GM21367 (cell line): ENCODE measurements around the gene NR0B1.

Experiments
- ATAC-seq: cut with Tn5 transposase; IDR thresholded peaks from one replicate; pipeline ENCODE4 v1.9.1; 2021; ENCODE audit not compliant: unreplicated experiment

Gene NR0B1, protein sequence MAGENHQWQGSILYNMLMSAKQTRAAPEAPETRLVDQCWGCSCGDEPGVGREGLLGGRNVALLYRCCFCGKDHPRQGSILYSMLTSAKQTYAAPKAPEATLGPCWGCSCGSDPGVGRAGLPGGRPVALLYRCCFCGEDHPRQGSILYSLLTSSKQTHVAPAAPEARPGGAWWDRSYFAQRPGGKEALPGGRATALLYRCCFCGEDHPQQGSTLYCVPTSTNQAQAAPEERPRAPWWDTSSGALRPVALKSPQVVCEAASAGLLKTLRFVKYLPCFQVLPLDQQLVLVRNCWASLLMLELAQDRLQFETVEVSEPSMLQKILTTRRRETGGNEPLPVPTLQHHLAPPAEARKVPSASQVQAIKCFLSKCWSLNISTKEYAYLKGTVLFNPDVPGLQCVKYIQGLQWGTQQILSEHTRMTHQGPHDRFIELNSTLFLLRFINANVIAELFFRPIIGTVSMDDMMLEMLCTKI

DNA sequence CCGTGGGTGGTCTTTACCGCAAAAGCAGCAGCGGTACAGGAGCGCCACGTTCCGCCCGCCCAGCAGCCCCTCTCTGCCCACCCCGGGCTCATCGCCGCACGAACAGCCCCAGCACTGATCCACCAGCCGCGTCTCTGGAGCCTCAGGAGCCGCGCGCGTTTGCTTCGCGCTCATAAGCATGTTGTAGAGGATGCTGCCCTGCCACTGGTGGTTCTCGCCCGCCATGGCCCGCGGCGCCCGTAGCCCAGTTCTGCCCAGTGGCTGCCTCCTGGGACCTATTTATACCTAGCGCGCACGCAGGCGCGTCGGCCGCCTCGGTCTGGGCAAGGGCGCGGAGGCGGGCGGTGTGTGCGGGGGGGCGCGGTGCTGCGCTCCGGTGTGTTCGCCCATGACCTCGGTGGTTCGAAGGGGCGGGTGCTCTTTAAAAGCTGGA lies at the start of gene NR0B1:
TSS of gene NR0B1 (minus strand) at position 252 of the 433 bp plus-strand sequence. CDS start at position 225, 27 bp downstream.
- no peak for ATAC-seq

DNA sequence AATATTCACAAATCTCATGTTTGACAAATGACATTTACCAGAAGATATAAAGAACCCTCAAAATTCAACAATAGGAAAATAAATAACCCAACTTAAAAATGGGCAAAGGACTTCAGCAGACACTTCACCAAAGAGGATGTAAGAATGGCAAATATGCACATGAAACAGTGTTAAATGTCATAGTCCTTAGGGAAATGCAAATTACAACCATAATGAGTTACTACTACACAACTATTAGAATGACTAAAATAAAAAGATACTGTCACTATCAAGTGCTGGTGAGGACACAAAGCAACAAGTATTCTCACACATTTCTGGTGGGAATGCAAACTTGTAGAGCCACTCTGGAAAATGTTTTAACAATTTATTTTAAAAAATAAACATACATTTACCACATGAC lies 40.8 kb upstream of the NR0B1 start:
- no peak for ATAC-seq

DNA sequence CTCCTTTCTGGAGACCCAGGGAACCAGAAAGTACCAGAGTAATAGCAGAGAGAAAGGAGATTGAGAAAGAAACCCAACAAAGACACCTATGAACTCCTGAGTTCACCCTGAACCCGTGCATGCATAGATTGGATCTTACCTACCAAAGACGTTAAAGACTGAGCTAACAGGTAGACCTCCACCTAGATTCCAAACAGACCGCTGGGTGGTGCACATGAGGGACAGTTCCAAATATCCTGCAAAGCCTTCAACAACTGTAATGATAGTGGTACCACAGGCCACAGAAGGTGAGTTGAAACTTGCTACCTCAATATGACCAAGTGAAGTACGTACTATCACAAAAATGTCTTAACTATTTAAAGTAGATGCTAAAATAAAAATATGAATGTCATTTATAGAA lies 34.0 kb upstream of the NR0B1 start:
- ATAC-seq = no peak

DNA sequence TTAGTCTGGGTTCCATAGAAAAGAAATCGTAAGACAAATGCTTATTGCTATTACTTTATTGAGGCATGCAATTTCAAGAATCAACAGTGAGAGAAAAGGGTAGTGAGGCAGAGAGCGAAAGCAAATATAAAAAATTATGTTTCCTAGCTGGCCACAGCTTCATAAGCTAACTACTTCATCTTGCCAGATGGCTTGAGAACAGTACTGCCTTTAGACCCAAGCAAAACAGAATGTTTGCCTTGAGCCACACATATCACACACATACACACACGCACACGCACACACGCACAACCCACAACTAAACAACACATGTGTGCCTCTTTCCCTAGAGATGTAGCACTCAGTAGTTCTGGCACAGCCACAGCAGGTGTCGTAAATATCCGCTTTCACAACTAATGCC lies 31.6 kb upstream of the NR0B1 start:
- ATAC-seq = no peak

DNA sequence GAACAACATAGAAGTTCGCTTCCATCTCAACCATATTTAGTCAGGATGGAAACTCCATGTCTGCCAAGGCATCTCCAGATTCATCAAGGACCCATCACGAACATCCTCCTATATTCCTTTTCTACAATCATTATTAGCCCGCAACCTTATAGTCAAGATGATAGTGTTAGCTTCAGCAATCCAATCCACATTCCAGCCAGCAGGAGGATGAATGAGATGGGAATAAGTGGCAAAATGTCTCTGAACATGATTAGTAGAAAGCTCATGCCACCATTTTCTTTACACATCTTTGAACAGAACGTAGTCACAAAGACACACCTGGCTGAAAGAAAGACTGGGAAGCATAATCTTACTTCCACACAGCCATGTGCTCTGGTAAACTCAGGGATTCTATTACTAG lies 18.6 kb upstream of the NR0B1 start:
- ATAC-seq = no peak

DNA sequence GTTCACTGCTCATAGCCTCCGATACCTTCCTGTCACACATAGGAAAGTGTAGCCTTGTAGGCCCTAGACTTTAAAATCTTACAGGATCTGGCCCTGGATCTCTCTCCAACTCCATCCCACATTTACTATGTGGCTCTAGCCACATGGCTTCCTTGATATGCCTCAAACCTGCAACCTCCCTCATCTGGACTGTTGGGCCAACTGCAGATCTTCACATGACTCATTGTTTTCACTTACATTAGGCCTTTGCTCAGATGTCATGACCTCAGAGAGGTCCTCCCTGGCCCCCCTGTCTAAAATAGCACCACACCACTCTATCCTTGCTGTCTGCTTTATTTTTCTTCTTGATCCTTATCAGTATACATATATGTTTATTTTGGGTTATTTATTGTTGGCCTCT lies 8.1 kb upstream of the NR0B1 start:
- ATAC-seq = no peak

DNA sequence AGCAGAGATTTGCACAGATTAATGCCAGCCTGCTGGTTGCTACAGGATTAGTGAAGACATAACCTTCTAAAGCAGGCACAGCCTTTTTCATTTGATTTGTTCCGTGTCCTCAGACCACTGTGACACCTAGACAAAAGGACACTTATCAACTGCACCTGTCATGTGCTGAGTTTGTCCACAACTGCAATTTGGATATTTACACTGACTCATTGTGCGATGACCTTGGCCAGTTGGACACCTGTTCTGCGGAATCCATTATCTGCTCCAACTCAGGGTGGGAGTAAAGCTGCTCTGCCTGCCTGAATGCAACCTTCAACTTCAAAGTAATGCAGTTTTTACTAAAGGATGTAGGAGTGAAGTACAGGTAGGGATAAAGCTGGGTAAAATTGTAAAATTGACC lies 4.1 kb upstream of the NR0B1 start:
- no peak for ATAC-seq

DNA sequence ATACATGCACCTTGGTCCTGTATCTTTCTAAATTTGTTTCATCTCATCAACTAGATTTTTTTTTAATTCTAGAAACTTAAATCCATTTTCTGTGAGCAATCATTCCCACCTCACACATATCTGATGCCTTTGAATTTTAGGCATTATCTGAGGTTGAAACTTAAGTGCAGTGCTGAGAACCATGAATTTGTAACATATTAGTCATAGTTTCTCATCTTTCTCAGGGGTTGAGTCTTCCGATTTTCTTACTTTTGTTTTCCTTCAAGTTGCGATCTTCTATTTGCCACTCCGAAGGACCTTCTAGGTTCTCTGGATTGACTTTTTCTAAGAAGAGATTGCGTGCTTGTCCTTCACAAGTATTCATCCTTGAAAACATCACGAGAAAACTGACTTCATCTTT lies 3.7 kb upstream of the NR0B1 start:
- no peak for ATAC-seq

DNA sequence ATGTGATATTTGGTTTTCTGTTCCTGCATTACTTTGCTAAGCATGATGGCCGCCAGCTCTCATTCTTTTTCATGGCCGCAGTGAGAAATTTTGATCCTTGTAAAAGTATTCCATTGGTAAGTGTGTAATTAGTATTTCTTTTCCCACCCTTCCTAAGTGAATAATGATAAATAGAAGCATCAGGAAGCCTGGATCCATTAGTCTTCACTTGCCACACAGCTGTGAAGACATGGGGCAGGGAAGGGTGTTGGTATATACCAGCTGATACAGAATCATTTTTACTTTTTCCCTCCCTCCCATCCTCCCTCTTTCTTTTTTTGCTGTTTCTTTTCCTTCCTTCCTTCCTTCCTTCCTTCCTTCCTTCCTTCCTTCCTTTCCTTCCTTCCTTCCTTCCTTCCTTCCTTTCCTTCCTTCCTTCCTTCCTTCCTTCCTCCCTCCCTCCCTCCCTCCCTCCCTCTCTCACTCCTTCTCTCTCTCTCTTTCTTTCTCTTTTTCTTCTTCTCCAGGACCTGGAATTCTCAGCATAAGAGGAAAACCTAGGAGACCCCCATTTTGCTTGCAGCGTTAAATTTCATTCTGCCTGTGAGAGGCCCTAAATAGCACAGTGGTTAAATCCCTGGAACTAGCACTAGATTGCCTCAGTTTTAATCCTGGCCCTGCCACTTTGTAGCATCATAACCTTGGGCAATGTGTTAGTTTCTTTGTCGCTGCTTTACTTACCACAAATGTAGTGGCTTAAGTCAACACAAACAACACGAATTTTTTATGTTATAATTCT lies 1.4 kb upstream of the NR0B1 start:
- ATAC-seq = no peak

DNA sequence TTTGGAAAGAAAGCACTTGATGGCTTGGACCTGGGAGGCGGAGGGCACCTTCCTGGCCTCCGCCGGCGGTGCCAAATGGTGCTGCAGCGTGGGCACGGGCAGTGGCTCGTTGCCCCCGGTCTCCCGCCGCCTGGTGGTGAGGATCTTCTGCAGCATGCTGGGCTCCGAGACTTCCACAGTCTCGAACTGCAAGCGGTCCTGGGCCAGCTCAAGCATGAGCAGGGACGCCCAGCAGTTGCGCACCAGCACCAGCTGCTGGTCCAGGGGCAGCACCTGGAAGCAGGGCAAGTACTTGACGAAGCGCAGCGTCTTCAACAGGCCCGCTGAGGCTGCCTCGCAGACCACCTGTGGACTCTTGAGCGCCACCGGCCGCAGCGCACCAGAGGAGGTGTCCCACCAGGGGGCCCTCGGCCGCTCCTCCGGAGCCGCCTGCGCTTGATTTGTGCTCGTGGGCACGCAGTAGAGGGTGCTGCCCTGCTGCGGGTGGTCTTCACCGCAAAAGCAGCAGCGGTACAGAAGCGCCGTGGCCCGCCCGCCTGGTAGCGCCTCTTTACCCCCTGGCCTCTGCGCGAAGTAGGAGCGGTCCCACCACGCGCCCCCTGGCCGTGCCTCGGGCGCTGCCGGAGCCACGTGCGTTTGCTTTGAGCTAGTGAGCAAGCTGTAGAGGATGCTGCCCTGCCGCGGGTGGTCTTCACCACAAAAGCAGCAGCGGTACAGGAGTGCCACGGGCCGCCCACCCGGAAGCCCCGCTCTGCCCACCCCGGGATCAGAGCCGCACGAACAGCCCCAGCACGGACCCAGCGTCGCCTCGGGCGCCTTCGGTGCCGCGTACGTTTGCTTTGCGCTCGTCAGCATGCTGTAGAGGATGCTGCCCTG lies 689 bp downstream of the NR0B1 start:
- ATAC-seq = no peak

DNA sequence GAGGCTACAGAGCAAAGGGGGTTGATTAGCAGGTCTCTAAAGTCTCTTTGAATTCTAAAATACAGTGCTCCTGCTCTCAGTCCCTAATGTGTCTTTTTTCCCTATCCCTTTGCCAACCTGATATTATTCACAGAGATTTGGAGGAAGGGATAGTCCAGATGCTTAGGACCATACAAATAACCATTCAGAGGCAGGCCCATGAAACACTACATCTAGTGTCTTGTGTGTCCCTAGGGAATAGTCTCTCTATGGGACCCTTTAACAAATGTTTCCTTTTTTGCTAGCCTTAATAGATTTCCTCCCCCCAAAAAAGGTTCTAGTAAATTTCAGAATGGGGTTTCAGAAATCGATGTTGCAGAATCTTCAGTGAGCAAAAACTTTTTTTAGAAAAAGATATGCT lies 1.7 kb downstream of the NR0B1 start:
- no peak for ATAC-seq

DNA sequence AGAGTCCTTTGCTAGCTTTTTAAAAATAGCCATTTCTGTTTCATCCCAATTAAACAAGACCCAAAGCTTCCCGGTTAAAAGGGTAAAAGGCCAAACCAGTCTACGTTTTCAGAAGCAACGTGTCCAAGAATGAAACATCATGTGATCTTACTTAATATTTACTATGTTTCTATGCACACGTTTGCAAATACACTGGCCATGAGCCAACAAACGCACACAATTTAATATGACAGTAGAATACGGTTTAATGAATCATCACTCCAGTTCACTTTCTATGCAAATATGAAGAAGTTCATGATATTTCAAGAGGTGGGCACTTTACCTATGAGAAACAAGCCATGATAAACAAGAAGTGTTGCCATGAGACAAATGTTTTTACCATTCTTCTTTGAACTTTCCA lies 4.3 kb downstream of the NR0B1 start:
- no peak for ATAC-seq

DNA sequence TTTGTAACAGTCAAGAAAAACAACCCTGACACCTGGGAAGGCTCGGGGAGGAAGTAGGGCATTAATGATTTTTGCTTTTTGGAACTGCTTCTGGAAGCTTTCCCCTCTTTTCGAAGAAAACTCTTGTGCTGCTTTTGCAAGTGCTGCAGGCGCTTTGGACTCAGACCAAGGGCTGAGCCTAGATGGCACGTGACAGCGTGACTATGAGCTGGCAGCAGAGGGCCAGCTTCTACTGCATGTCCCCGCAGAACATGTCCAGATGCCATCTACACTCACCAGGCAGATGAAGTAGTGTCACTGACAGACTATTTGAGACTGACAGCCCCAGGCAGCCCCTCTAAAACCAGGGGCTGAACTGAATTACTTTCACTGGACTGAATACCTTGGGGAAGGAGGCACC lies 6.2 kb downstream of the NR0B1 start:
- ATAC-seq = no peak

DNA sequence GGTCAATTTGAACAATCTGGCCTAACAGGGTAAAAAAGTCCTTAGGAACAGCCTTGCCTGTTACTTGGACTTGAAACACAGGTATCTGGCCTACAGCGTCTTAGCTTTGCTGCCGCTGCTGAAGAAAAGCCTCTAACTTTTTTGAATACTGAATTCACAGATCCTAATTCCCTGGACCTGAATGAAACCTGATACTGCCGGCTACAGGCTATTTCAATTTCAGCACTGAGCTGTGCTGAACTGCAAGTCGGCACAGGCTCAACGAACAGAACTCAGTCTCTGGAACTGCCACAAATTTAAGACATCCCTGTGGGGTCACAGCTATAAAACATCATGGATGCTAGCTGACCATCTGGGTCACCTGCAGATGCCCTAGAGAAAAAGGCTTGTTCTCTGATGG lies 7.2 kb downstream of the NR0B1 start:
- no peak for ATAC-seq

DNA sequence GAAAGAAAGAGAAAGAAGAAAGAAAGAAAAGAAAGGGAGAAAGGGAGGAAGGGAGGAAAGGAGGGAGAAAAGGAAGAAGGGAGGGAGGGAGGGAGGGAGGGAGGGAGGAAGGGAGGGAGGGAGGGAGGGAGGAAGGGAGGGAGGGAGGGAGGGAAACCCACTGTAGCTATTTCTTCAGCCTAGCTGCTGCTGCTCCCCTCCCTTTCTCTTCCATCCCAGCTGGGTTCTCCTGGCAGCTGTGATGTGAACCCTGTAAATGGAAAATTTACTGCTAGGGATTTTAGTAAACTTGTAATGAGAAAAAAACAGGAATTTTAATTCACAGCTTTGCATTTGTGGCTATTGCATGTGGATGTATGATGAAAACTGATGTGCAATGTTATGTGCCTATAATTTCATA lies 8.0 kb downstream of the NR0B1 start:
- no peak for ATAC-seq

DNA sequence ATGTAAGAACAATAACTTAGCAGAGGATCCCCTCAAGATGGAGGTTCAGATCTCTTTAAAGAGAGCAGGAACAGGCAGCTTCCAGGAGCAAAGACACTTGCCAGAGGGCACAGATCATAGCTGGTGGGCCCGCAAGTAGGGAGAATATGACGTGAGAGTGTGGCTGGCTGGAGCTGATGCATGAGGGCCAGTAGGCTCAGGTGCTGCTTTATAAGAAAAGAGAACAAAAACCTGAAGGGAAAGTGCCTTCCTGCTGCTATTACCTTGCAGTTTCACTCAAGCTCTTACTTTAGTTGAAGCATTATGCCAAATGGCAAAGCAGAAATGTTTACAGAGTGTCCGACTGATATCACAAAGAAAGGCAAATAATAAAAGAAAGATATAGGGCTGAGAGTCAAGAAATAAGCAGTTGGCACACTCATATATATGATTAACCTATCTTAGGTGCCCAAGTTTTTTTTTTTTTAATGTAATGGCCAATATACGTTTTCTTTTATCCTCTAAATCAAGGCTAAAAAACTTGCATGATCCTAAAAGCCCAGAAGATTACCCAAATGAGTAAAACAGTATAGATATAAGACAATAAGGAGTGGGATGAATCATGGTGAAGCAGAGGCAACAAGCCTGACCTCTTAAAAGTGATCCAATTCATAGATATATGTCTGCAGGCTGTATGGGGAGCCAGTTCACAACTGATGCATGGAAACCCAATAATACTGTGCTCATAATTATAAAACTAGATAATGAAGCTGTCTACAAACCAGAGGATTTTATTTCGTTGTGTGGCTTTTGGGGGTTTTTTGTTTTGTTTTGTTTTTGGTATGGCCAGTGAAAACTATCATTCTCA lies 12.6 kb downstream of the NR0B1 start:
- no peak for ATAC-seq

DNA sequence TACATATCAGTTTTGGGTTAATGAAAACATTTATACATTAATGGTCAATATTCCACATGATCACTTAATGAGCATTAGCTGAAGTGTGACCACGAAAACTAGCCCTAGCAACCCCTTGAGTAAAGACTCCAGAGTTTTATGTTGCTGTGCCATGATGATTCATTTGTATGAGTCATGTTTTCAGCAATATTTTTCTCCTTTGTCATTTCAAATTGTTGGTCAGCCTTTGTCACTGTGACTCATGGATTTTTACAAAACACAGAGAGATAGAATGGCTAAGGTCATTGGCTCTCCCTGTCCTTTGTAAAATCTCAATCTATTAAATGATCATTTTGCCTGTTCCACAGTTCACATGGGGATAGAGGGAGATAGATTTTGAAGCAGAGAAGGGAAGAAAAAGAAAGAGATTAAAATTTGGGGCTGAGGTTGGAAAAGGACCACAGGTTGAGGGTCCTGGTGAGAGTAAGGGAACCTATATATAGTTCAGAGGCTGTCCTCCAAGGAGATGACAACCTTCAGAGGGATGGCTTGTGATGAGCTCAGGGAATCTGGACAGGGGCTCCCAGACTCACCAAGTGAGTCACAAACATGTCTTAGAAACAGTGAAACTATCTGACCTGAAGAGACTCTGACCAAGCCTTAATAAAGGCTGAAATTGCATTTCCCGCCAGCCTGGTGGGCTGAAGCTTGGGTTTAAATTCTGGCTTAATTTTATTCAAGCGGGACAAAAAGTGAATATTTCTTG lies 25.6 kb downstream of the NR0B1 start:
- no peak for ATAC-seq

DNA sequence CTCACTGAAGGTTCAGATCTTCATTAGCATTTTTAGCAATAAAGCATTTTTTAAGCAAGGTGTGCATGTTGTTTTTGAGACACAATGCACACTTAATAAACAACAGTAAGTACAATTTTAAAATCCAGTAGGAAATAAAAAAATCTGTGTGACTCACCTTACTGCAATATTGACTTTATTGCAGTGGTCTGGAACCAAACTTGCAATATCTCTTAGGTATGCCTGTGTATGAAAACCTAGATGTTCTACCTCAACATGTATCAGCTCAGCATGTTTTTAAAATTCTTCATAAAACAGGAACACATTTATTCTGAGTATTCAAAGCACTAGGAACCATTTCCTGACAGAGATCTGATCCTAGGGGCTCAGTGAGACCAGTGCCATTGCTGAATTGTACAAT lies 26.7 kb downstream of the NR0B1 start:
- no peak for ATAC-seq

DNA sequence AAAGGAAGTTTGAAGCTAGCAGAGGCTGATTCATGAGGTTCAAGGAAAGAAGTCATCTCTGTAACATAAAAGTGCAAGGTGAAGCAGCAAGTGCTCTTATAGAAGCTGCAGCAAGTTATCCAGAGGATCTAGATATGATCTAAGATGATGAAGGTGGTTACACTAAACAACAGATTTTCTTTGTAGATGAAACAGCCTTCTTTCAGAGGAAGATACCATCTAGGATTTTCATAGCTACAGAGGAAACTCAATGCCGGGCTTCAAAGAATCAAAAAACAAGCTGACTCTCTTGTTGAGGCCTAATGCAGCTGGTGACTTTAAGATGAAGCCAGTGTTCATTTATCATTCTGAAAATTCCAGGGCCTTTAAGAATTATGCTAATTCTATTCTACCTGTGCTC lies 28.8 kb downstream of the NR0B1 start:
- no peak for ATAC-seq

DNA sequence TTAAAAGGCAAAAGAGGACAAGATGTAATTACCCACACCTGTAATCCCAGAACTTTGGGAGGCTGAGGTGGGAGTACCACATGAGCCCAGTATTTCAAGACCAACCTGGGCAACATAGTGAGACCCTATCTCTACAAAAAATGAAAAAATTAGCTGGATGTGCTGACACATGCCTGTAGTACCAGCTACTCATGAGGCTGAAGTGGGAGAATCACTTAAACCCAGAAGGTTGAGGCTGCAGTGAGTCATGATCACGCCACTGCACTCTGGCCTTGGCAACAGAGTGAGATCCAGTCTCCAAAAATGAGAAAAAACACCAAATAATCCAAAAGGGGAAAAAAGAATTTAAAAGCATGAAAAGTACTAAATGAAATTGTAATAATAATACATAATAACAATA lies 30.8 kb downstream of the NR0B1 start:
- ATAC-seq = no peak
